SK-N-SH treated with all-trans-retinoic acid at 6 μM for 48 hours (cell line): ENCODE measurements around the gene DYNC2H1.

ENCODE experiments used
- ARNTL ChIP-seq: fragments of 450-650 bp; formaldehyde crosslinking; IDR thresholded peaks from 2 replicates; pipeline ENCODE4 v1.5.0; 2020; ENCODE audit warnings: low read depth, mild to moderate bottlenecking, moderate library complexity, borderline replicate concordance
- CSDC2 ChIP-seq: fragments of 250-450 bp; sonication (Bioruptor Pico); IDR thresholded peaks from 2 replicates; pipeline ENCODE4 v1.5.0; 2020; ENCODE audit warnings: mild to moderate bottlenecking, moderate library complexity
- GLIS3 ChIP-seq: fragments of 250-450 bp; sonication (Bioruptor Pico); IDR thresholded peaks from 2 replicates; pipeline ENCODE4 v1.5.0; 2020; ENCODE audit warnings: mild to moderate bottlenecking, moderate library complexity
- ZFP30 ChIP-seq: fragments of 450-650 bp; formaldehyde crosslinking; IDR thresholded peaks from 2 replicates; pipeline ENCODE4 v1.5.0; 2022; ENCODE audit warnings: mild to moderate bottlenecking, moderate library complexity
- ZNF565 ChIP-seq: fragments of 450-650 bp; formaldehyde crosslinking; conservative IDR thresholded peaks from 2 replicates; pipeline ENCODE4 v1.5.0; 2020; ENCODE audit warnings: low read depth, mild to moderate bottlenecking, moderate library complexity
- TF ChIP-seq, protein P1 (sequence below): fragments of 250-450 bp; sonication (Bioruptor Pico); IDR thresholded peaks from 2 replicates; pipeline ENCODE4 v1.5.0; 2020; ENCODE audit warnings: mild to moderate bottlenecking, moderate library complexity
- TF ChIP-seq, protein P2 (sequence below): fragments of 250-450 bp; sonication (Bioruptor Pico); IDR thresholded peaks from 2 replicates; pipeline ENCODE4 v1.8.0; 2020; ENCODE audit warnings: mild to moderate bottlenecking, moderate library complexity, borderline replicate concordance
- TF ChIP-seq, protein P3 (sequence below): fragments of 250-450 bp; sonication (Bioruptor Pico); IDR thresholded peaks from 2 replicates; pipeline ENCODE4 v1.5.1; 2020; ENCODE audit warnings: low read depth, mild to moderate bottlenecking, moderate library complexity

DNA sequence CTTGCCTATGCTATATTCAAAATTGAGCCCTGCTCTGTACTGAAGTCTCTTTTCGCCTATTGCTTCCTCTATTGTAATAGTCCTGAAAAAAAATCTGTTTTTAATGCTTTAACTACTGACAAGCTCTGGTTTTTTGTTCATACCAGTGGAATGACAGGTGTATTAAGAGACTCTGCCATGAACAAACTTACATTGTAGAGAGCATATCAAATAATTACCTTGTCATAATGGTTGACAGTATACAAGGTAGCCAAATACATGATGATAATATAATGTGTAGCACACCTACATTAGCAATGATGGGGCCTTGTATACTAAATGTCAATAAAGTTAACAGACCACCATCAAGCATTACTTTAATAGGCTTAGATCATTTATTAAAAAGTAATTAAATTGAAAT, 175.0 kb downstream of the DYNC2H1 start:
- TF ChIP-seq ZNF565 (CRISPR knock-in tag) (no peak), ZFP30 (CRISPR knock-in tag) (no peak), GLIS3 (CRISPR knock-in tag) (no peak), ARNTL (CRISPR knock-in tag) (no peak), CSDC2 (CRISPR knock-in tag) (no peak)
- TF ChIP-seq, protein P1, sequence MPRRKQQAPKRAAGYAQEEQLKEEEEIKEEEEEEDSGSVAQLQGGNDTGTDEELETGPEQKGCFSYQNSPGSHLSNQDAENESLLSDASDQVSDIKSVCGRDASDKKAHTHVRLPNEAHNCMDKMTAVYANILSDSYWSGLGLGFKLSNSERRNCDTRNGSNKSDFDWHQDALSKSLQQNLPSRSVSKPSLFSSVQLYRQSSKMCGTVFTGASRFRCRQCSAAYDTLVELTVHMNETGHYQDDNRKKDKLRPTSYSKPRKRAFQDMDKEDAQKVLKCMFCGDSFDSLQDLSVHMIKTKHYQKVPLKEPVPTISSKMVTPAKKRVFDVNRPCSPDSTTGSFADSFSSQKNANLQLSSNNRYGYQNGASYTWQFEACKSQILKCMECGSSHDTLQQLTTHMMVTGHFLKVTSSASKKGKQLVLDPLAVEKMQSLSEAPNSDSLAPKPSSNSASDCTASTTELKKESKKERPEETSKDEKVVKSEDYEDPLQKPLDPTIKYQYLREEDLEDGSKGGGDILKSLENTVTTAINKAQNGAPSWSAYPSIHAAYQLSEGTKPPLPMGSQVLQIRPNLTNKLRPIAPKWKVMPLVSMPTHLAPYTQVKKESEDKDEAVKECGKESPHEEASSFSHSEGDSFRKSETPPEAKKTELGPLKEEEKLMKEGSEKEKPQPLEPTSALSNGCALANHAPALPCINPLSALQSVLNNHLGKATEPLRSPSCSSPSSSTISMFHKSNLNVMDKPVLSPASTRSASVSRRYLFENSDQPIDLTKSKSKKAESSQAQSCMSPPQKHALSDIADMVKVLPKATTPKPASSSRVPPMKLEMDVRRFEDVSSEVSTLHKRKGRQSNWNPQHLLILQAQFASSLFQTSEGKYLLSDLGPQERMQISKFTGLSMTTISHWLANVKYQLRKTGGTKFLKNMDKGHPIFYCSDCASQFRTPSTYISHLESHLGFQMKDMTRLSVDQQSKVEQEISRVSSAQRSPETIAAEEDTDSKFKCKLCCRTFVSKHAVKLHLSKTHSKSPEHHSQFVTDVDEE: no peak
- TF ChIP-seq, protein P2, sequence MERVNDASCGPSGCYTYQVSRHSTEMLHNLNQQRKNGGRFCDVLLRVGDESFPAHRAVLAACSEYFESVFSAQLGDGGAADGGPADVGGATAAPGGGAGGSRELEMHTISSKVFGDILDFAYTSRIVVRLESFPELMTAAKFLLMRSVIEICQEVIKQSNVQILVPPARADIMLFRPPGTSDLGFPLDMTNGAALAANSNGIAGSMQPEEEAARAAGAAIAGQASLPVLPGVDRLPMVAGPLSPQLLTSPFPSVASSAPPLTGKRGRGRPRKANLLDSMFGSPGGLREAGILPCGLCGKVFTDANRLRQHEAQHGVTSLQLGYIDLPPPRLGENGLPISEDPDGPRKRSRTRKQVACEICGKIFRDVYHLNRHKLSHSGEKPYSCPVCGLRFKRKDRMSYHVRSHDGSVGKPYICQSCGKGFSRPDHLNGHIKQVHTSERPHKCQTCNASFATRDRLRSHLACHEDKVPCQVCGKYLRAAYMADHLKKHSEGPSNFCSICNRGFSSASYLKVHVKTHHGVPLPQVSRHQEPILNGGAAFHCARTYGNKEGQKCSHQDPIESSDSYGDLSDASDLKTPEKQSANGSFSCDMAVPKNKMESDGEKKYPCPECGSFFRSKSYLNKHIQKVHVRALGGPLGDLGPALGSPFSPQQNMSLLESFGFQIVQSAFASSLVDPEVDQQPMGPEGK (CRISPR knock-in tag): no peak
- TF ChIP-seq, protein P3, sequence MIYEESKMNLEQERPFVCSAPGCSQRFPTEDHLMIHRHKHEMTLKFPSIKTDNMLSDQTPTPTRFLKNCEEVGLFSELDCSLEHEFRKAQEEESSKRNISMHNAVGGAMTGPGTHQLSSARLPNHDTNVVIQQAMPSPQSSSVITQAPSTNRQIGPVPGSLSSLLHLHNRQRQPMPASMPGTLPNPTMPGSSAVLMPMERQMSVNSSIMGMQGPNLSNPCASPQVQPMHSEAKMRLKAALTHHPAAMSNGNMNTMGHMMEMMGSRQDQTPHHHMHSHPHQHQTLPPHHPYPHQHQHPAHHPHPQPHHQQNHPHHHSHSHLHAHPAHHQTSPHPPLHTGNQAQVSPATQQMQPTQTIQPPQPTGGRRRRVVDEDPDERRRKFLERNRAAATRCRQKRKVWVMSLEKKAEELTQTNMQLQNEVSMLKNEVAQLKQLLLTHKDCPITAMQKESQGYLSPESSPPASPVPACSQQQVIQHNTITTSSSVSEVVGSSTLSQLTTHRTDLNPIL (CRISPR knock-in tag): no peak
